Measurements from ENCODE around the gene AGBL4. TPM values are rescaled to one million over a fixed set of nuclear protein-coding genes. Genes with fewer than 3 reads are reported as not detected.

The AGBL4 gene
- total RNA-seq, 1 experiment from 2014 or later = not detected

DNA sequence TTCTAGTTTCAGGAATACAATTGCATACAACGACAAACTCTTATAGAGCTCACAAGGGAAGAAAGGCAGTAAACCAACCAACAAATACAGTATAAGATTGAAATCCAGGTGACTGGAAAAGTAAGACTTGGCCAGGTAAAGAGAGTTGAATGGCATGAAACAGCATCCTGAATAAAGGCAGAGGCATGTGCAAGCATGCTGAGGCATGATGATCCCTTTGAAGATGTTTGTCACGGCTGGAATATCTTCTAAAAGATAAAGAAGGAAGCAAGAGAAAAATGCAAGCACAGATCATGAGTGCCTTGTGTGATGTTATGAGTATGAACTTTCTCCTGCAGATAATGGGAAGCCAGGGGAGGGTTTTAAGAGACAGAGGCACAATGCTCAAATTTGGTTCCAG lies 1468.5 kb downstream of the AGBL4 start:
- ChIA-PET RAD21 (ENCODE audit: low non-redundant PET in 1 of 2, low total read pairs in 2 of 2, uncharacterized antibody in 2 of 2, unreplicated experiment in 2 of 2) (no interaction called here), POLR2A (no interaction called here), CTCF (no interaction called here)
- H3K9me3 ChIP-seq (ENCODE audit: control insufficient read depth in 1 of 2, insufficient read depth in 1 of 2, low read depth in 1 of 2, low read length in 2 of 2) = no peaks in the 10 kb centered on the region
- no peaks in the 10 kb centered on the region for H4K20me1 ChIP-seq (ENCODE audit: insufficient read depth)
- intact Hi-C loops (cut with micrococcal nuclease) = no loop called here
- no peak overlapping the region for H3K4me3 ChIP-seq (replicated peaks in 1 of 2; ENCODE audit: low read depth in 1 of 2, low read length in 2 of 2)
- ATAC-seq = no peak
- no peaks in the 10 kb centered on the region for H3K79me2 ChIP-seq (ENCODE audit: insufficient read depth, low read length)
- H3K9ac ChIP-seq (ENCODE audit: low read length) = no peak overlapping the region
- no peaks in the 10 kb centered on the region for H3K9me2 ChIP-seq (ENCODE audit: insufficient read depth)
- H3K36me3 ChIP-seq (ENCODE audit: control insufficient read depth in 1 of 2, insufficient read depth in 2 of 2, low read length in 2 of 2) = no peaks in the 10 kb centered on the region
- H3K4me1 ChIP-seq (ENCODE audit: control insufficient read depth in 1 of 2, insufficient read depth in 2 of 2, low read length in 2 of 2) = no peaks in the 10 kb centered on the region
- no peak overlapping the region for H3K4me2 ChIP-seq (ENCODE audit: low read length)
- H2AFZ ChIP-seq (ENCODE audit: low read depth, low read length, poor library complexity, severe bottlenecking) = no peak overlapping the region
- no peak for TF ChIP-seq ELF1 (IDR thresholded peaks at IDR 0.05; ENCODE audit: borderline replicate concordance, low read depth)
- no peak for TF ChIP-seq TCF7L2 (IDR thresholded peaks at IDR 0.05; ENCODE audit: borderline replicate concordance, extremely low read depth, insufficient read depth, insufficient read length)
- no peak for TF ChIP-seq MAX (IDR thresholded peaks at IDR 0.05)
- TF ChIP-seq, protein P1, sequence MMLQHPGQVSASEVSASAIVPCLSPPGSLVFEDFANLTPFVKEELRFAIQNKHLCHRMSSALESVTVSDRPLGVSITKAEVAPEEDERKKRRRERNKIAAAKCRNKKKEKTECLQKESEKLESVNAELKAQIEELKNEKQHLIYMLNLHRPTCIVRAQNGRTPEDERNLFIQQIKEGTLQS (IDR thresholded peaks at IDR 0.05) = no peak
- no peak for TF ChIP-seq ZNF274 (IDR thresholded peaks at IDR 0.05; ENCODE audit: low read depth, low read length)
- TF ChIP-seq, protein P2, sequence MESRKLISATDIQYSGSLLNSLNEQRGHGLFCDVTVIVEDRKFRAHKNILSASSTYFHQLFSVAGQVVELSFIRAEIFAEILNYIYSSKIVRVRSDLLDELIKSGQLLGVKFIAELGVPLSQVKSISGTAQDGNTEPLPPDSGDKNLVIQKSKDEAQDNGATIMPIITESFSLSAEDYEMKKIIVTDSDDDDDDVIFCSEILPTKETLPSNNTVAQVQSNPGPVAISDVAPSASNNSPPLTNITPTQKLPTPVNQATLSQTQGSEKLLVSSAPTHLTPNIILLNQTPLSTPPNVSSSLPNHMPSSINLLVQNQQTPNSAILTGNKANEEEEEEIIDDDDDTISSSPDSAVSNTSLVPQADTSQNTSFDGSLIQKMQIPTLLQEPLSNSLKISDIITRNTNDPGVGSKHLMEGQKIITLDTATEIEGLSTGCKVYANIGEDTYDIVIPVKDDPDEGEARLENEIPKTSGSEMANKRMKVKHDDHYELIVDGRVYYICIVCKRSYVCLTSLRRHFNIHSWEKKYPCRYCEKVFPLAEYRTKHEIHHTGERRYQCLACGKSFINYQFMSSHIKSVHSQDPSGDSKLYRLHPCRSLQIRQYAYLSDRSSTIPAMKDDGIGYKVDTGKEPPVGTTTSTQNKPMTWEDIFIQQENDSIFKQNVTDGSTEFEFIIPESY (IDR thresholded peaks at IDR 0.05; ENCODE audit: extremely low read depth, insufficient replicate concordance, low read length) = no peak
- no peak for TF ChIP-seq FOSL1 (IDR thresholded peaks at IDR 0.05; ENCODE audit: low read depth)
- TF ChIP-seq POLR2A (IDR thresholded peaks at IDR 0.05; ENCODE audit: borderline replicate concordance, extremely low read depth, insufficient read depth, insufficient read length) = no peak
- TF ChIP-seq SIN3A (IDR thresholded peaks at IDR 0.05; ENCODE audit: low read depth) = no peak
- TF ChIP-seq POLR2AphosphoS5 (IDR thresholded peaks at IDR 0.05; ENCODE audit: low read depth, low read length) = no peak
- no peak for TF ChIP-seq JUND (IDR thresholded peaks at IDR 0.05)
- TF ChIP-seq EZH2phosphoT487 (IDR thresholded peaks at IDR 0.05; ENCODE audit: borderline replicate concordance) = no peak
- TF ChIP-seq, protein P3, sequence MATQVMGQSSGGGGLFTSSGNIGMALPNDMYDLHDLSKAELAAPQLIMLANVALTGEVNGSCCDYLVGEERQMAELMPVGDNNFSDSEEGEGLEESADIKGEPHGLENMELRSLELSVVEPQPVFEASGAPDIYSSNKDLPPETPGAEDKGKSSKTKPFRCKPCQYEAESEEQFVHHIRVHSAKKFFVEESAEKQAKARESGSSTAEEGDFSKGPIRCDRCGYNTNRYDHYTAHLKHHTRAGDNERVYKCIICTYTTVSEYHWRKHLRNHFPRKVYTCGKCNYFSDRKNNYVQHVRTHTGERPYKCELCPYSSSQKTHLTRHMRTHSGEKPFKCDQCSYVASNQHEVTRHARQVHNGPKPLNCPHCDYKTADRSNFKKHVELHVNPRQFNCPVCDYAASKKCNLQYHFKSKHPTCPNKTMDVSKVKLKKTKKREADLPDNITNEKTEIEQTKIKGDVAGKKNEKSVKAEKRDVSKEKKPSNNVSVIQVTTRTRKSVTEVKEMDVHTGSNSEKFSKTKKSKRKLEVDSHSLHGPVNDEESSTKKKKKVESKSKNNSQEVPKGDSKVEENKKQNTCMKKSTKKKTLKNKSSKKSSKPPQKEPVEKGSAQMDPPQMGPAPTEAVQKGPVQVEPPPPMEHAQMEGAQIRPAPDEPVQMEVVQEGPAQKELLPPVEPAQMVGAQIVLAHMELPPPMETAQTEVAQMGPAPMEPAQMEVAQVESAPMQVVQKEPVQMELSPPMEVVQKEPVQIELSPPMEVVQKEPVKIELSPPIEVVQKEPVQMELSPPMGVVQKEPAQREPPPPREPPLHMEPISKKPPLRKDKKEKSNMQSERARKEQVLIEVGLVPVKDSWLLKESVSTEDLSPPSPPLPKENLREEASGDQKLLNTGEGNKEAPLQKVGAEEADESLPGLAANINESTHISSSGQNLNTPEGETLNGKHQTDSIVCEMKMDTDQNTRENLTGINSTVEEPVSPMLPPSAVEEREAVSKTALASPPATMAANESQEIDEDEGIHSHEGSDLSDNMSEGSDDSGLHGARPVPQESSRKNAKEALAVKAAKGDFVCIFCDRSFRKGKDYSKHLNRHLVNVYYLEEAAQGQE (IDR thresholded peaks at IDR 0.05; ENCODE audit: low read depth) = no peak
- TF ChIP-seq SP1 (IDR thresholded peaks at IDR 0.05; ENCODE audit: low read depth) = no peak
- H3K27me3 ChIP-seq (ENCODE audit: insufficient read depth, low read length) = peaks cover 55% of the 10 kb centered on the region
- no TSS peak for BruUV-seq (replicated peaks)
- H3K27ac ChIP-seq (ENCODE audit: low read depth, low read length) = no peak overlapping the region
- no peak for DNase-seq (ENCODE audit: low read depth, low spot score)

Measured in HCT116 (cell line).